Middle frontal gyrus (tissue), 1 donor: ENCODE data around the gene STIM1.
"Not testable (repeated sequence)": the region's sequence is repeated elsewhere in the genome, so short reads cannot be mapped to it uniquely, and the experiment has no call there.

Source experiments
- DNase-seq: peaks from one replicate; pipeline ENCODE4 v3.0.0-alpha.2; 2015; ENCODE audit warnings: low spot score; ENCODE audit errors: extremely low spot score

Gene STIM1

DNA sequence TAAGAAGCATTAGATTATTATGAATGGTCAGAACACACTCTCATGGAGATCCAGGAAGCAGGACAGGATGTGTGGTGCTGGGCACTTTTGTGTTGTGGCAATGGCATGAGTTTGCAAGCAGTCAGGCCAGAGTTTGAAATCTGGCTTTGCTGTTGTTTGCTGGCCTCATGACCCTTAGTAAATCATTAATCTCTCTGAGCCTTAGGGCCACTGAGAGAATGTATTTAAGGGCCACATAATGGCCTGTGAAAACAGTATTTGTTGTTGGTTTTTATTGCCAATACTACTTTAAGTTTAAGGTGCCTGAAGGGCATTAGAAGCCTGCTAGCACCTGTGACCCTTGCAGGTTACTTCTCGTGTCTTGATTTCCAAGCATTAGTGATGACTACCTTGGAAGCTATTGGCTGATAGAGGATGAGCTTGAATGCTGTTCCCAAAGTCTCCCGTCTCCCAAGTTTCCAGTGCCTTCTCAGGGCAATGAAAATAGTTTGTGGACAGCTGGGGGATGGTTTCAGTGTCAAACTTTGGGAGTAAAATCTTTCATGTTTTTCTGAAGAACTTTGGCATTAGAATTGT is 24.6 kb downstream of the STIM1 start:
- no peak for DNase-seq

DNA sequence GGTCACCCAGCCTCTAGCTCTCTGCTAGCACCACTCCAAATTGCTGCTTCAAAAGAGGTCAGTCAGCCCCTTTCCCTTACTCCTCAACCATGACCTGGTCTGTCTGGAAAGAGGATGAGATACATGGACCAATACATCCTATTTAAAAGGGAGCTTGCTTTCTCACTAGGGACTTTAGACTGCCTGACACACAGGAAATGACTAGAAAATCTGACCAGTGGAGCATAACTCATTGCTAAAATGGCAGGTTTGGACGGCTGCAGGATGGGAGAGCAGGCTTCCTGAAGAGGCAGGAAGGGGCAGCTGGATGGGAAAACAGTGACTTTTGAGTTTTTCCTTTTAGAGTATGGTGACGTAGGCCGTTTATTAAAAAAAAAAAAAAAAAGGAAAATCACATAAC is 25.3 kb downstream of the STIM1 start:
- DNase-seq: no peak

DNA sequence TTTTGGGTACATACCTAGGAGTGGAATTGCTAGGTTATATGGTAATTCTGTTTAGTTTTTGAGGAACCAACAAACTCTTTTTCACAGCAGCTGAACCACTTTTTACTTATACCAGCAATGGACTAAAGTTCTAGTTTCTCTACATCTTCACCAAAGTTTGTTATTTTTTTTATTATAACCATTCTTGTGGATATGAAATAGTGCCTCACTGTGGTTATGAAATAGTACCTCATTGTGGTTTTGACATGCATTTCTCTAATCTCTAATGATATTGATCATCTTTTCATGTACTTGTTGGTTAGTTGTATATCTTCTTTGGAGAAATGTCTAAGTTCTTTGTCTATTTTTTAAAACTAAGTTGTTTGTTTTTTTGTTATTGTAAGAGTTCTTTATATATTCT is 27.2 kb downstream of the STIM1 start:
- no peak for DNase-seq

GRCh38 chr11:3885855-3886254 is 30.4 kb downstream of the STIM1 start:
- DNase-seq: no peak

DNA sequence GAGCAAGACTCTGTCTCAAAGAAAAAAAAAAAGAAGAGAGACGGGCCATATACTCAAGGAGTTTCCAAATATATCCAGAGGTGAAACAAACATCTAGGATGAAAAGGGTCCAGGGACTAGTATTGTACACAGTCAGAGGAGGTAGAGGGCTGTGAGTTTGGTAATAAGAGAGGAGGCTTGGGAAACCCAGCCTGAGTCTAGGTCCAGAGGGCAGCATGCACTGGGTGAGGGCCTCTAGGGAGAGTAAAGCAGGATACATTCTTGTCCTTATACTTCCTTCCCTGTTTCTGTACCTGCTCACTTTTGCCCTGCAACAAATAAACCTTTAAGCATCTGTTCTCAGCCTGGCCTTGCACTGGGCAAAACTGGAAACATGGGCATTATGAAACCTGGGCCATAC is 31.5 kb downstream of the STIM1 start:
- DNase-seq: no peak

GRCh38 chr11:3888876-3889275 is 33.4 kb downstream of the STIM1 start:
- no peak for DNase-seq

DNA sequence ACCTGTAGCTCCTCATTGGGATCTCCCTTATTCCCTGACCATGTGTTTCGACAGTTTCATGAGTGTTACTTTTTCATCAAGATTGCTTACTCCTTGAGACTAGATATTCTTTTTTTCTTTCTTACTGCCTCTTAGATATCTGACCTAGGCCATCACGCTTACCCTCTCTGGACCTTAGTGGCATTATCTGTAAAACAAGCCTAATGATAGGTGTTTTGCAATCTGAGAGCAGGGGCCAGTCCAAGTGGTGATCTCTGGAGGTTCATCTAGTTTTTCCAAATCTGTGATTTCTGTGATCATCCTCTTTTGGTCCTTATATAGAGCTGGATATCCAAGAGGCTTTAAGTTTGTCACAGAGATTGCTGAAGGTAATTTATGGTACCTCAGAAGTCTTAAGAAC is 34.5 kb downstream of the STIM1 start:
- no peak for DNase-seq

GRCh38 chr11:3890806-3891205 is 35.3 kb downstream of the STIM1 start:
- DNase-seq: no peak

GRCh38 chr11:3891751-3892150 is 36.3 kb downstream of the STIM1 start:
- DNase-seq: no peak

- DNase-seq: no peak
Observed at GRCh38 chr11:3892156-3892555, 36.7 kb downstream of the STIM1 start.

DNA sequence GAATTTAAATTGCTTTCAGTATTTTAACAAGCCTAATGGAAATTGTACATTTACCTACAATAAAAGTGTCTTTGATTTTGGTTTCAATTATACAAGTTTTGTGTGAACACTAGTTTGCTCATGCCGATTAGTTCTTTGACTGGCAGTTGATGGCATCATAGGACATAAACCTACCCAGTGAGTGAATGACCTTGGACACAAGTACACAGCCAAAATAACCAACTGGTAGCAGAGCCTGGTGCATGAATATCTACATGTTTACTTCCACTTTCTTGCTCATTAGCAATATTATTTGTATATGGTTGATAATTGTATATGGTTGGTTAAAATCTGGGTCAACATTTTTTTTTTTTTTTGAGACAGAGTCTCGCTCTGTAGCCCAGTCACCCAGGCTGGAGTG is 37.8 kb downstream of the STIM1 start:
- no peak for DNase-seq

DNA sequence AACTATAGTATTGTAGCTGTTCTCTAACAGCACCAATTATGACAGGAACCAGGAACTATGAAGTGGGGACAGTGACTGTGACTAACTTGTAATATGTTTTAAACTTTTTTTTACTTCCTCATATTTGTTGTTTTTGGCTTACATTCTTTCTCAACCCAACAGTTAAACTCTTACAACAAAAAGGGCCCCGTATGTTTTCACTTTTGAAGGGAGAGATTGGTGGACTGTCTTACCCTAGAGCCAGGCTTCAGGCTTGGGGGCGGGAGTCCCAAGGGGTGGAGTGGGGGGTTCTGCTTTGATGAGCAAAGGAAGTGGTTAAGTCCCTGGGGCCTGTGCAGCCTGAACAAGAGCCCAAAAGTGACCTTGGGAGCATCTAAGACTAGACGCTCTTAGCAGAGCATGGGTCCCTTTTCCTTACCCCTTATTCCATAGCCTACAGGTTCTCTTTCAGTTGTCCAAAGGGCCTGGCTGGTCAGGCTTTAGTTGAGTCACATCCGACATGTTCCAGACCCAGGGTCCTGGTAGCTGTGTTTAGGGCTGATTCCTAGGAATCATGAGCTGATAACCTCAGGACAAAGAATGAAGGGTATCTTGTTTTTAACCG is 38.8 kb downstream of the STIM1 start:
- DNase-seq: no peak

DNA sequence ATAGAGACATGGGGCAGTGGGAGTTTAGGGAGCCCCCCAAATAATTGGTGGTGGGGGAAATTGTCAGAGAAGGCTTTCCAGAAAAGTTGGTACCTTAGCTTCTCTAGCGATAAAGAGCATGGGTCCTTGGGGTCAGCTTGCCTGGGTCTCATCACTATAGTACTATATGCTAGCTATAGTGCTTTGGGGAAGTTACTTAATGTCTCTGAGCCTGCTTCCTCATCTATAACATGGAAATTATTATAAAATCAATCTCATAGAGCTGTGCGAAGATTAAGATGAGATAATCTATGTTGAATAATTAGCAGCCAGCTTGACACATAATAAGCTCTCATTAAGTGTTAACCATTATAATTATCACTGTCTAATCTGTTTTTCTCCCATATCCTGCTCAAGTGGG is 41.2 kb downstream of the STIM1 start:
- no peak for DNase-seq

GRCh38 chr11:3900230-3900629 is 44.8 kb downstream of the STIM1 start:
- not testable (repeated sequence) for DNase-seq

- DNase-seq: no peak
Observed at GRCh38 chr11:3901249-3902025, 46.0 kb downstream of the STIM1 start.

DNA sequence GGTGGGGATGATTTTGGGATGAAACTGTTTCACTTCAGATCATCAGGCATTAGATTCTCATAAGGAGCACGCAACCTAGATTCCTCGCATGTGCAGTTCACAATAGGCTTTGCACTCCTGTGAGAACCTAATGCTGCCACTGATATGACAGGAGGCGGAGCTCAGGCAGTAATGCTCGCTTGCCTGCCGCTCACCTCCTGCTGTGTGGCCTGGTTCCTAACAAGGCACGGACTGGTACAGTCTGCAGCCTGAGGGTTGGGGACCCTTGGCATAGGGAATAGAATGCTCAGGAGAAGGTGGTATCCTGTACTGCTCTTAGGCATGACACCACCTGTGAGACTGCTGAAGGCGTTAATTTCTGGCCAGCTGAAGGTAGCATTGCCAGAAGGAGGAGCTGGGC is 47.0 kb downstream of the STIM1 start:
- no peak for DNase-seq

GRCh38 chr11:3903207-3903896 is 47.9 kb downstream of the STIM1 start:
- DNase-seq: no peak

- DNase-seq: no peak
Observed at GRCh38 chr11:3904228-3904627, 48.8 kb downstream of the STIM1 start.

GRCh38 chr11:3905080-3905953 is 49.9 kb downstream of the STIM1 start:
- DNase-seq: no peak

DNA sequence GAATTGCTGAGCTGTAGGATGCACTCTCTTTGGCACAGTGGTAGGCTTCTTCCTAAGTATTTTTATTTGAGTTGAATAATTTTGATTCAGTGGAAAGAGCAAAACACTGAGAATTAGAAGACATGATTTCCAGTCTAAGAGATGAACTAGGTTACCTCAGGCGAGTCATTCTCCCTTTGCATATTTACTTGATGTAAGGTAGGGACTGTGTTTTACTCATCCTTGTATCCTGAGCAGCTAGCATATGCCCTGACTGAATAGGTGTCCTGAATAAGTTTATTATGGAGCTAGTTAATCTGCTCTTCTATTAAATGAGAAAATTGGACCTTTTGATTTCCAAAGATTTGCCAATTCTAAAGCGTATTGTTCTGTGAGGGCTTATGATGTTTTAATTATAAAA is 50.7 kb downstream of the STIM1 start:
- DNase-seq: no peak

DNA sequence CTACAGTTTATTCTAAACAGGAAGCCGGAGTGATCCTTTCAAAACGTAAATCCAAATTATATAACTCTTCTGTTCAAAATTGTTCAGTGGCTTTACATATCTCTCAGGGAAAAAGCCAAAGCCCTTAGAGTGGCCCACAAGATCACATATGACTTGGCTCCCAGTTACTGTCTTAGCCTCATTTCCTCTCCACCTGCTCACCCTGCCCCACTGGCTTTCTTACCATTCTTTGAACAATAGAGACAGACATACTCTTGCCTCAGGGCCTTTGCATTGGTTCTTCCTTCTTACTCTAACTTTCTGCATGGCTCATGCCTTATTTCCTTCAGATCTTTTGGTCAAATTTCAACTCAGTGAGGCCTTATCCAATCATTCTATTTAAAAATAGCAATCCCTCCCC is 52.1 kb downstream of the STIM1 start:
- DNase-seq: no peak
